Measurements from ENCODE around the gene MVB12B.

MVB12B gene

DNA sequence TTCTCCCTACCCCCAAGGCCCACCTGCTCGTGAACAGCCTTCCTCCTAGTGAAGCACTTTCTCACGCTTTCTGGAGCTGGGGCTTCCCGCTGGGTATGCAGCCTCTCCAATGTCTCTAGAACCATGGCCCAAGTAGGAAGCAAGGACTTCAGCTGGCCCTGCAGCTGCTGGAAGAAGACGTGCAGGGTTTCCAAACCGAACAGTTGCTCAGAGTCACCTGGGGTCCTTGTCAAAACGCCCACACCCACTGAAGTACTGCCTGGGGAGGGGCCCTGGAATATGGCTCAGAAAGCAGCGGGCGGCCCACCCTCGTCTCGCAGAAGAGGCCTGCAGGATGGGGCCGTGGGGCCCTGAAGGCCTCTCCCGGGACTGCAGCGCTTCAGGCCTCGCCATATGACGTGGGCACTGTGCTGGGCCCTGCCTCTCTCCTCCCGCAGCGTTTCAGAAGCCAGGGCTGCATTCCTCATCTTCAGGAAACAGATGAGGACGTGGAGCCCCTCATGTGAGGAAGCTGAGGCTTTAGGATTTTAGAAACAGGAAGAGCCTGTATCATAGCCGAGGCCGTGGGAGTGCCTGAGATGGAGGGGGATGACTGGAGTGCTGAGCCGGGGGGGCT, 171.1 kb downstream of the MVB12B start:
- no peak for DNase-seq

DNA sequence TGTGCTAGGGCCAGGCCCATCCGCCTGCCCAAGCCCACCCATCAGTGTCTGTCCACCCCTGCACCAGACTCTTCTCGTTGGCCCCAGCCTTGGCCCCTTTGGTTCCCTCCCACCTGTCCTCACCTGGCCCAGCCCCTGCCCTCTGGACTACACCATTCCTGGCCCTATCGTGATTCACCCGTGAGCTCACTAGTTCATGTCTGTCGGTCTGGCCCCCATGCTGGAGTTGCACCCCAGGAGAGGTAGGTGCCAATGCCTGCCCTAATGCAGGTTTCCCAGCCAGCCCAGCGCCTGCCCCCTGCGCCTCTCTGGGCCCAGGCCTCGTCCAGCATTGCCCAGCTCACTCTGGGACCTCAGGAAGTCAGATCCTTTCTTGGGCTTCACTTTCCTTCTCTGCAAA, 171.7 kb downstream of the MVB12B start:
- no peak for DNase-seq

DNA sequence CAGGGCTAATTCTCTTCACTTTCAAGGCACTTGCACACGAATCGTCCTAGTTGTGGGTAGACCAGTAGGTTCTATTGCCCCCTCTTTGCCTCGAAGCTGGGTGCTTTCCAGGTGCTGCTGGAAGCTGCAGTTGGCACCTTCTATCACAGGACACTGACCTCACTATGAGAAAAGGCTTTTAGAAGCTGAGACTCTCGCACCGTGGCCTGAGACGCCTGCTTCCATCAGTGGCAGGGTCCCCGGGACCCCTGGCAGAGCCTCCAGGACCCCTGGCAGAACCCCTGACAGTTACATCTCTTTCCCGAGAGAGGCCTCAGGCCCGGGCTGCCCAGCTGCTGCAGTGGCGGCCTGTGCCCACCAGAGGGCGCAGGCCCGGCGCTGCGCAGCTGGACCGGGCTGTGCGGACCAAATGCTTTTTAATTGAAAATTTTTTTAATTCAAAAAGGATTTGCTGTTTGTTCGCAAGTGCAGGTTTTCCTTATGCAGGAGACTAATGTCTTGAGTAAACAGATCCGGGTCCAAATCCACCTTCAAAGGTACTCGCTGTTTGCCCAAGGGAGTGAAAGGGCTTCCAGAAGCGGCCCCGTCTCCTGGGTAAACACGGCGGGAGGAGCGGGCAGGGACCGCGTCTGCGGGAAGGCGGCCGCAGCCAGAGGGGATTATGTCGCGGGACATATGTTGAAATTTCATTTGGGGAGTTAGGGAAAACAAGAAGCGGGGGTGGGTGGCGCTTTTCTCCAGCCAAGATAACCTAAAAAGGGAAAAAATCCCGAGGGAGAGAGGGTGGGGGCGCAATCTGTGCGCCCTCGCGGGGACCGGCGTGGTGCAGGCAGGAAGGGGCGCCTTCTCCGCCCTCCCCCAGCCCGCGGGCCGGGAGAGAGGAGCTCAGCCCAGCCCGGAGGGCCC, 172.6 kb downstream of the MVB12B start:
- DNase-seq: peak; percentile 17

DNA sequence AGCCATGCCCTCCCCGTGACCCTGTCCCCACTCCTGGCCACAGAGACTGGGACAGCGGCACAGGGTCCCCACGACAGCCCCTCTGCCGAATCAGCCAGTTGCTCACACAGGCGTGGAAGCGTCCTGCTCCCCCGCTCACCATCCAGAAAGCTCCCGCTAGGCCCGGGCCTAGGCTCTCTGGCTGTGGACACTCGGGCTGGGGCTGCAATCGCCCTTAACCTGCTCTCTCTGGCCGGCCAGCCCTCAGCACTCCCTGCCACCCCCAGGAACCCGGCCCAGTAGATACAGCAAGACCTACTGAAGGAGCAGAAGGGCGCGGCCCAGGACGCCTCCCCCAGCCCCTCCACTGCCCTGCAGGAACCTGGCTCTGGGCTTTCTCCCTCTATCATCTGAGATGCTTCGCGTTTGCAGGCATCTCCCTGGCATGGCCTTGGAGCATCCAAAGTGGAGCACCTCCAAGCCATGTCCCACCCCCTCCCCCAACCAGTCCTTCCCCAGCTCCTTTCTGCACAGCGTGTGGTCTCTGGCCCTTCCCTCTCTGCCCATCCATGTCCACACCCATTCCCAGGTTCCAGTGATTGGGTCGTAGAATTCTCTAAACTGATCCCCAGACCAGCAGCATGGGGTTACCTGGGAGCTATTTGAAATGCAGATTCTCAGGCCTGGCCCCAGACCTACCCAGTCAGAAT, 173.4 kb downstream of the MVB12B start:
- DNase-seq: no peak

DNA sequence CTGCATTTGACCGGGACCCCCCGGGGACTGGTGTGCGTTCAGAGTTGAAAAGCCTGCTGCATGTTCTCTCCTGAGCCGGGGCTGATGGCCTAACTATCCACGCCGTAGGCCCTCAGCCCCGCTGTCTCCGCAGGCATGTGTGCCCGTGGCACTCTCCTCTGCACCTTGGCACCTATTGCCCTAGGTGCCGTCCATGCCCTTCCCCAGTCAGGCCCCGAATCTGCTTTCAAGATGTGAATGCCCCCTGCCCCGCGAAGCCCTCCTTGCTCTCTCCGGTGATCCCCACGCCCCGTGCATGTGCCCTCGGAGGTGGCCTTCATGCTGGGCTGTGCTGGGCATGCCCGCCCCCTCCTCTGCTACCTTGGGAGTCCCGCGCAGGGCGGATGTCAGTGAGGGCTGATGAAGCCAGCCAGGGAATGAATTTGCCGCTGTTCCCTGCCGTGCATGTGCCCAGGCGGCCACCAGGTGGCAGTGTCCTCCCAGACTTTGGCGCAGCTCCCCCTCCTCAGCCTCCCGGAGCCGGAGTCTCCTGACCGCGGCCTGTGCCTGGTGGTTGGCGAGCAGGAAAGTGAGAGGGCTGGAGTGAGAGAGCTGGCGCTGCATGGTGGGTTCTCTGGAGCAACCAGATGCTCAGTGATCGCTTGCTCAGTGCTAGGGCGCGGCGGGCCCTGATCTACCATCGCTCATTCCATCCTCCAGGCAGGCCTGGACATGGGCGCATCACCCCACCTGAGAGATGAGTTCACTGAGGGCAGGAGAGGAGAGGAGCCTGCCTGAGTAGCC, 174.2 kb downstream of the MVB12B start:
- peak; percentile 48 for DNase-seq

DNA sequence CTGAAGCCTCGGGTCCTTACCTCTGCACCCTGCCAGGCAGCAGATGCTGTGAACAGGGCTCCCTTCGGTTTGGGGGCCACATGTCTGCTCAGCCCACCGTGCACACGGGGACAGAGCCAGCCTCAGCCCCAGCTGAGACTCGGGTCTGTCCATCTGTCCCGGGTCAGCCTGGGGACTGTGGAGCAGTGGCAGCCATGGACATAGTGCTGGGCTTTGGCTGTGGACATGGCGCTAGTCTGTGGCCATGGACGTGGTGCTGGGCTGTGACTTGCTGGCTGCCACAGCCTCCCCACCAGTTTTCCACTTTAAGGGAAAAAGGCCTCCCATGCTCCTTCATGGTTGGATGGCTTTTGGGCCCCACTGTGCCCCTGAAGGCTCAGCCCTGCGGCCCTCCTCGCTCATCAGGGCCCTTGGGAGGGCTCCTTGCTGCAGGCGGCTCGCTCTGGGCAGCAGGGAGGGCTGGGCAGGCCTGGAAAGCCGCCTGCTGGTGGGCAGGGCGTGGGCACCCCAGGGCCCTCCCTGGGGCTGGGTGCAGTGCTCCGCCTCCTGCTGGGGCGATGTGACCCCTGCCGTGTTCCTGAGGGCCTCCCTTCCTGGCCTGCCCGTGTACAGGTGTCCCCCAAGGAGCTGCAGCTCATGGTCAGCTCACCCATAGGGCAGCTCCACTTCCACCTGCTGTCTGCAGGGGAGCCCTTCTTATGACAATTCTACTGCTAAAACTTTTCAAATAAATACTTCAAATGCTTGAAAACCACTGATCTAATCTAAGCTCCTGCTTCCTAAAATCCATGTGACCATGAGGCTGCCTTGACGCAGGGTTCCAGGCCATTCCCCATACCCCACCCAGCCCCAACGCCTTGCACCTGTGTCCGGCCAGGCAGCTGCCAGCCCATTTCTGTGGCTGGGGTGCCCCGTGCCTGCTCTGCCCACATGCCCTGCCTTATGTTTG, 175.0 kb downstream of the MVB12B start:
- no peak for DNase-seq

GRCh38 chr9:126502417-126503332, 176.0 kb downstream of the MVB12B start:
- no peak for DNase-seq

- no peak for DNase-seq
Observed at GRCh38 chr9:126503333-126504085, 176.9 kb downstream of the MVB12B start.

DNA sequence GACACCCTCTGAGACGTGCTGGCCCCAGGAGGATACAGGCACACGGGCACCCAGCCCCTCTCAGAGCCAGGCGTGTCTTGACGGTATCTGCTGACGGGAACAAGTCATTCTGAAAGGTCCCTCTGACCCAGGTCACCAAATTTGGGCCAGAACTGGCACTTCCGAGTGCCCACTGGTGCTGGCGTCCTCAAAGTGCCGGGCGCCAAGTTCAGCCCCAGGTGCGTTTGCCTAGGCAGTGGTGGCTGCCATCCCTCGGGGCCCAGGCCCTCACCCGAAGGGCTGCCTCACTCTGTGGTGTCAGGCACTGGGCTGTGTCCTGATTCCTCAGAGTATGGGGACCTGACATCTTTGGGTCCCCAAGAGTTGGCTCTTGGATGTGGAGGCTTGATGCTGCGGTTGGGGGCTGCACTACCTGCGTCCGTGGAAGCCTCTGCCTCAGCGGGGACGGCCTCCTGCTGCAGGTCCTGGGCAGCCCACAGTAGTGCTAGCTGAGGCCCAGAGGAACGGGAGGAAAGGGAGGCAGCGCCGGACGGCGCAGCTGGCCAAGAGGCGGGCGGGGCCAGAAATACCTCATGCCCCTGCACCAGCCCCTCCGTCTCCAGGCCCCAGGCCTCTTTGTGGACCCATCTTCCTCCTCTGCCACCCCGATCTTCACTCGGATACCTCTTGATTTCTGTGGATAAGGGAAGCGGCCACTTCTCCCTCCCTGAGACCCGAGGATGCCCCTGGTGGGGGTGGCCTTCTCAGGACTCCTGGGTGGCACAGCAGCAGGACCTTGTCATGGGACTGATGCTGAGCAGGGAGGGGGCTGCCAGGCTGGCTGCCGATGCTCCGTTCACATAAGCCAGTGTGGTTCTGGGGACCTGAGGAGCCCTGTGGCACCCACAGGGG, 177.7 kb downstream of the MVB12B start:
- DNase-seq: no peak

DNA sequence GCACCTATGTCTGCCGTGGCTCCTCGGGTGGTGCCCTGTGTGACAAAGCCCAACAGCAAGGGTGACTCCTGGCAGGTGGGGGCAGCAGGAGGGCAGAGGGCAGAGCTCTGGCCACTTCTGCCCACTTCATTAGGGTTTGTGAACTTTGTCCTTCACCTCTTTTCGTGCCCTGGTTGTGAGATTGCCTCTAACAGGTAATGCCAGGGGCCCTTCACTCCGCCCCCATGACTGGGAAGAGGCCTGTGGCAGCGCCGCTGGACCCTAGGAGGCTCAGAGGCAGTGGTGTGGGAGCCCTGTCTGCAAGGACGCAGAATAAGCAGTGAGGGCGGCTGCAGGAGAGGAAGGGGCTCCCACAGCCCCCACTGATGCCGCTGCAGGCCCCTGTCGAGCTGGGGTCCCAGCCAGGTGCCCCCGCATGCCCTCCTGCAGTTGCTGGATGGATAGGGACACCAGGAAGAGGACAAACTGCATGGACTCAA, 178.4 kb downstream of the MVB12B start:
- DNase-seq: no peak

DNA sequence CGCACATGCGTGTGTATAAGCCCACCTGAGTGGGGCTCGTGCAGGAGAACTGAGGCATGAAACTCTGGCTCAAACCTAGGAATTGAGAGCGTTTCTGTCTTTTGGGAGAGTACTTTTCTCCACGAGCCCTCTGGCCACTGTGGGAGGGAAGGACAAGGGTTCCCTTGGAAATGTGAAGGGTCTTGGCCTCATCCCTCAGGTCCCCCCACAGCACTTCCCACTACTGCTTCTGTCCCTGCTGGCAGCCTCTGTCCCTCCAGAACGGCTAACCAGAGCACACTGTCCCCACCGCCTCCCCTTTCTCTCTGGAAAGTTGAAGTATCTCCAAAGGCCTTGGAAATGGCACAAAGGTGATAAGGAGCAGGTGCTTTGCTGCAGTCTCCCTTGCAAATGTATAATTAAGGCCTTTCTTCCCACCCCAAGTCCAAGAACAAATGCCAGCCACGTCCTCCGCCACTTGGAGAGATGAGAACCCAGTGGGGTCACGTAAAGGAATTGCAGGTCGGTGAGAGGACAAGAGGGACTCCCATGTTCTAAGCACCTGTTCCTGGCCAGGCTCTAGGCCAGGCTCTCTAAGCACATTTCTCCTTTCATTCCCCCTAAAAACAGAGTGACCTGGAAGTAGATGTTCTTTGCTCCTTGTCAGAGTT, 179.2 kb downstream of the MVB12B start:
- no peak for DNase-seq

DNA sequence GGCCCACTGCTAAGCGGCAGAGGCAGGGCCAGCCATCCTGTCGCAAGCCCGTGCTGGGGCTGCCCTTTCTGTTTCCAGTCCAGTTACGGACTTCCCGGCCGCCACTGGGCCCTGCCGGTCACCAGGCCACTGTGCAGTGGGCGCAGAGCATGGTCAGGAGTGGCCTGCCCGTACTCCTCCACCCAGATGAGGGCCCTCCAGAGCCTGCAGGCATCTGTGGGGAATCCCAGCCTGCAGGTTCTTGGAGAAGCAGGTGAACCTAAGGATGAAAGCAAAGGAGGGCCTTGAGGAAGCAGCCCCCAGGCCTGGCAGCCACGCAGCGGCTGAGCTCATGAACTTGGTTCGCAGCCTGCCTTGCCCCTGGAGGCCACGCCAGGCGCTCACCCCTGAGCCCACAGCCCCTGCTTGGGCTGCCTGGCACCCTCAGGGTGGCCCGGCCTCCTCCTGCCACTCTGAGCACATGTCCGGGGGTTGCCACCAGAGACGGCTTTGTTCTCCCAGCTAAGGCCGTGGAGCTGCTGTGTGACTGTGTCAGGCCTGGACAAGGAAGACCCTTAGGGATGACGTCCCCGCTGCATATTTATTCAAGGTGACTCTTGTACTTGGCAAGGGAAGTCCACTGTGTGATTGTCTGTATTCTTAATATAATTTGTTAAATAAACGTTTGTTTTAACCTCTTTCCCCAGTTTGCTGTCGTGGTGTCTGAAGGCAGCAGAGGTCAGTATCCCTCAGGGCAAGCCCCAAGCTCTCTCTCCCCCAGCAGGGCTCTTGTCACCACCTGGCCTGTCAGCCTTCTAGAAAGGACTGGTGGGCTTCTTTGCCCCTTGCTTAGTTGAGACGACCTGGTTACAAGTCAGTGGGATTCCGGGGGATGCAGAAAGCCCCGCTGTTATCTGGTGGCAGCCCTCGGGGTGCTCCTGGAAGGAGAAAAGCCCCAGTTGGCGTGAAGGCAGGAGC, 180.0 kb downstream of the MVB12B start:
- DNase-seq: no peak

DNA sequence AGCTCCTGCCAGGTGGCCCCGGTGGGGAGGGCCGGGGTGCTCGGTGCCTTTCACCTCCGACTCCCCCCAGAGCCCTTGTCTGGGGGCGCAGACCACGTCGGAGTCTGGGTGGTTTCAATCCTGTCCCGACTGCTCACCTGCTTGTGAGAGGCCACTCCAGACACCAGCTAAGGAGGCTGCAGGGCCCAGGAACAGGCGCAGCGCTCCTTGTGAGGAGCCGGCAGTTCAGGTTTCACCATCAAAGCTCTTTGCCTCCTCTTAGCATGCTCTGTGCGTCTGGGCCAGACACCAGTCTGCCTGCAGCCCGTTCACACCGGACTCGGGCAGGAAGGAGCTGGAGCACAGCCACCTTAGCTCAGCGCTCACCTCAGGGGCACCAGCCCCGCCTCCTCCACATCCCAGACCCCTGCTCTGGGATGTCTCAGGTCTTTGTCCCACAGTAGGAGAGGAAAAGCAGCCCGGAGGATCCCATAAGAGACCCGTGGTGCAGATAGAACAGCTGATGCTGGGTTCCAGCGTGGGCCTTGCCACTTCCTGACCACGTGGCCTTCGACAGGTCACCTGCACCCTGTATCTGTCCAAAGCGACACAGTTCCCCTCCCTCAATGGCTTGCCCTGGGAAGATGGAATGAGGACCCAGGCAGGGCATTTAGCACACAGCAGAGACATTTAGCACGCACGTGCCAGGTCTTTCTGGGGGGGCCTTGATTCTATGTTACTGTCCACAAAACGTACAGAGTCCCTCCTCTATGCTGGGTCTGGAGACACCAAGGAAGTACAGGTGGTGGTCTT, 180.9 kb downstream of the MVB12B start:
- no peak for DNase-seq

DNA sequence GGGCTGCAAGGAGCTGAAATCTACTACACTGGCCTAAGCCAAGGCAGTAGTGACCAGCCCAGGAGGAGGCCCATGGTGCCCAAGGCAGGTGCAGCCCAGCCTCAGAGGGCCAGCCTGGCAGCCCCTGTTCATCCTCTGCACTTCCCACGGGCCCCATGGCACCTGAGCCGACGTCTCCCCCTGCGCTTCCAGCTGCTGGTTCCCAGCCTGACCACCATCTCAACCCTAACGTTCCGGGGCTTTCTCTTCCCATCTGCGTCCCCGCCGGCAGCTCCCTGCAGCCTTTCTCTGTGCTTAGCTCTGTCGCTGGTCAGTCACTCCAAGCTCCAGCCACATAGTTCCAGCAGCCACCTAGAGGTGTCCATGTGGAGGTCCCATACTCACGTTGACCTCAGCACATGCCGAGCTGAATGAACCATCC, 181.6 kb downstream of the MVB12B start:
- no peak for DNase-seq

GRCh38 chr9:126508928-126509327, 182.3 kb downstream of the MVB12B start:
- no peak for DNase-seq

DNA sequence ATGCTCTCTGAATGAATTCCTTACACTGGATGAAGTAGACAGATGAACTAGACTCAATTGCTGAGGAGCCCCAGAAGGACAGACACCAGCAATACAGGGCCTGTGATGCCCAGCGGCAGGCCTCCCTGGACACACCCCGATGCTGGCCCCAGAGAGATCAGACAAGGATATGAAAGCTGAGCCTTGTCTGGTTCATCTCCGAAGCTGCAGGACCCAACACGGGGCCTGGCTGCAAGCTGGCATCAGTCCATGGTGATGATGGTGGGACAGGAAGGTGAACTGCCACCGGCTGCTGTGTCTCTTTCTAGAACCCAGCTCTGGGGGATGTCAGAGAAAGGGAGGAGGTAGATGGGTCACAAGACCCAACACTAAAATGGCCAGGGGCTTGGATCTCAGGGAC, 183.1 kb downstream of the MVB12B start:
- DNase-seq: no peak
